HG02943 (cell line): ENCODE measurements around the gene REEP5.
"Not testable (repeated sequence)": the region's sequence is repeated elsewhere in the genome, so short reads cannot be mapped to it uniquely, and the experiment has no call there.

Source experiments
- ATAC-seq: cut with Tn5 transposase; IDR thresholded peaks from one replicate; pipeline ENCODE4 v1.9.1; 2021; ENCODE audit warnings: mild to moderate bottlenecking, low read depth, moderate library complexity; ENCODE audit not compliant: unreplicated experiment

REEP5 gene

DNA sequence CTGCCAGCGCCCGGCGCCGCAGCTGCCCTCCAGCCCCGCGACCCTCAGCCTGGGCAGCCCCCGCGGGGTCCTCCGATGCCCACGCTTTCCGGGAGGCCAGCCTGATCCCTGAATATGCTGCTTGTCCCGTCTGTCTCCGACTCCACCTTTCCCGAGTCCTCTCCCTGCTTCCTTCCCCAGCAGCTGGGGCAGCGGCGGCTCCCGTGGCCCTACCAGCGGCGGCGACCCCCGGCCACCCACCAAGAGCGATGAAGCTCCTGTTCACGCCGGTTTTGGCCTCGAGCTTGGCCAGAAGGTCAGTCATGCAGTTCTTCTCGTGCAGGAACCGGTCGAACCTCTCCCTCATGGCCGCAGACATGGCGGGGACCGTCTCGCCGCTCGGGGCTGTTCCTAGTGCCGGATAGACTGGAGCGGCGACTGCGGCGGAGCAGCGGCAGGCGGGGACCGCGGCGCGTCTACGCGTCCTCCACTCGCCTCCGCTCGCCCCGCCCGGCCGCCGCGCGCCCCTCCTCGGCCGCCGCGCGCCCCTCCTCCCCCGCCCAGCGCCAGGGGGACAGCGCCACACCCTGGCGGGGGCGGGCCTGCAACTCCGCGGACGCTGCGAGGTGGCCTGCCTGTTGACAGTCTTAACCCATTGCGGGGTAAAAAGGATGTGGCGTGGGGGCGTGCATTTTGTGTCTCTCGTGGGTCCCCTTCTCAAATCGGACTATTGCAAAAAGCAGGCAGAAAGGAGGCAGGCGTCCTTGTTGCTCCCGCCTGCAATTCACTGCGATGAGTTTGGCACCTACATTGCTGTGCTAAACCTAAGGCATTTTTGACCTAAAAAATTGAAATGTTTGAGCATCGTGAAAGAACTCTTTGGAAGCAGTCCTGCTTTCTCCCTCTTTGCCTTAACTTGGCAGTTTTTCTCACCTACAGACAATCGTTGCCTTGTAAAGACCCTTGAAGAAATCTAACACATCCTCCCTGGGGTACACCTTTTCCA is at the start of gene REEP5:
Gene REEP5, minus strand, starts transcription at position 395 of the 985 bp plus-strand sequence. Its CDS starts 37 bp downstream, at position 358.
- ATAC-seq: peak; percentile 53

DNA sequence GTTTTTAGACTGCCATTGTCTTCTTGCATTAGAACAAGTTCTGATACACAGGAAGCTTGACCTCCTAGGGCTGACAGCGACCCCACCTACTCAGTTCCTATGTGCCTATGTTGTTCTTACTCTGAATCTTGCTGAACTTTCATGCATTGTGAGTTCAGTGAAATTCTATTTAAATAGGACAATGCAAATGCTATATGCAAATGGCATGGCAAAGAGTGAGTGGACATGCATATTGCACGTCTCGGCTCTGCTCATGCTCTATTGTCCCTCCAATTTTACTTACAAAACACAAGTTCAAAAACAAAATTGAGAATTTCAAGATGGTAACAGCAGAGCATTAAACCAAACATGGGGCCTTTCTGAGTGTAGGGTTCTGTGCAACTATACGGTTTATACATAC is 49.2 kb upstream of the REEP5 start:
- no peak for ATAC-seq

DNA sequence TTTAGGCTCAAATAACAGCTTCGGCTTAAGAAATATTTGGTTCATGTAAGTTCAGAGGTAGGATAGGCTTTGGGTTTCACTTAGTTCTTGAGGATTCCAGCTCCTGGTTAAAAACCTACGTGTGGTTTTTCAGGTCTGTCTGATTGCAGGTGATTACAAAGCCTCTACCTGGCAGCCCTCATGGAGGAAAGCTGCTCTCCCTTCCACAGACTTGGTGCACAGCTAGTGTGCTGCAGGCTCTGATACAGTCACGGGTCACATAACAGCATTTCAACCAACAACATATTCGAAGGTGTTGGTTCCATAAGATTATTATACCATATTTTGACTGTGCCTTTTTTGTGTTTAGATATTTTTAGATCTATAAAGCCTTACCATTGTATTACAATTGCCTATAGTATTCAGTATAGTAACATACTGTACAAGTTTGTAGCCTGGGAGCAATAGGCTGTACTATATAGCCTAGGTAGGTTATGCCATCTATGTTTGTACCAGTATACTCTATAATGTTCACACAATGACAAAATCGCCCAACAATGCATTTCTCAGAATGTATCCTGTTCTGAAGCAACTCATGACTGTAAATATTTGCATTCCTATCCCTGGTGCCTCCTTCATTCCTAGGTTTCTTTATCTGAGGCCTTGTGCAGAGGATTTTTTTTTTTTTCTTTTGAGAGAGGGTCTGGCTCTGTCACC is 46.5 kb upstream of the REEP5 start:
- ATAC-seq: no peak

DNA sequence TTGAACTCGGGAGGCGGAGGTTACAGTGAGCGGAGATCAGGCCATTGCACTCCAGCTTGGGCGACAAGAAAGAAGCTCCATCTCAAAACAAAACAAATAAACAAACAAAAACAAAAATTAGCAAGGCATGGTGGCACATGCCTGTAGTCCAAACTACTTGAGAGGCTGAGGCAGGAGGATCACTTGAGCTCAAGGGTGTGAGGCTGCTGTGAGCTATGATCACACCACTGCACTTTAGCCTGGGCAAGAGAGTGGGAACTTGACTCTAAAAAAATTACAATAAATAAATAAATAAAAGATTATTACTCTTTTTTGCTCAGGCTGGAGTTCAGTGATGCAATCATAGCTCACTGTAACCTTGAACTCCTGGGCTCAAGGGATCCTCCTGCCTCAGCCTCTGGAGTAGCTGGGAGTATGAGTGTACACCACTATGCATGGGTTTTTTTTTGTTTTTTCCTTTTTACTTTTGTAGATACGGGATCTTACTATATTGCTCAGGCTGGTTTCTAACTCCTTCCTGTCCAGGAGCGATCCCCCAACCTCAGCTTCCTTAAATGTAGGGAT is 45.6 kb upstream of the REEP5 start:
- ATAC-seq: no peak

DNA sequence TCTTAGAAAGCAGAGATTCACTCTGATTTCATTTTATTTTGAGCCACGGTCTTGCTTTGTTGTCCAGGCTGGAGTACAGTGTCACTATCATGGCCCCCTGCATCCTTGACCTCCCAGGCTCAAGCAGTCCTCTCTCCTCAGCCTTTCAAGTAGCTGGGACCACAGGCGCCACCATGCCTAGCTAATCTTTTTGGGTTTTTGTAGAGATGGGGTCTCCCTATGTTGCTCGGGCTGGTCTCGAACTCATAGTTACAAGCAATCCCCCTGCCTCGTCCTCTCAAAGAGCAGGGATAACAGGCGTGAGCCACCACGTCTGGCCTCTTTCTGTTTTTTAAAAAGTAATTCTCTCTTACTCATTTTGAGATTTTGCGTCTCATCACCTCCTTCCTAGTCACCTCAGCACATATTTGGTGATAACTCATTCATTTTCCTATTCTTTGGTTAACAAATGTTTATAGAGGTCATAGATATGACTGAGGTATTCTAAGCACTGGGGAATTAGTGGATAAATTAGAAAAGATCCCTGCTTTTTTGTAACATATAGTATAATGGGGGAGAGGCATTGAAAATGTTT is 43.8 kb upstream of the REEP5 start:
- no peak for ATAC-seq

DNA sequence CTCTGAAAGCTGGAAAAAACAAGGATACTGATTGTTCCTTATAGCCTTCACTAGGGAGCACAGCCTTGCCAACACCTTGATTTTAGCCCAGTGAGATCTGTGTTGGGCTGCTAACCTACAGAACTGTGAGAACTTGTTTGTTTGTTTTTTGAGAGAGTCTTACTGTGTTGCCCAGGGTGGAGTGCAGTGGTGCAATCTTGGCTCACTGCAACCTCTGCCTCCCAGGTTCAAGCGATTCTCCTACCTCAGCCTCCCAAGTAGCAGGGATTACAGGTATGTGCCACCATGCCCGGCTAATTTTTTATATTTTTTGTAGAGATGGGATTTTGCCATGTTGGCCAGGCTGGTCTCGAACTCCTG is 41.3 kb upstream of the REEP5 start:
- not testable (repeated sequence) for ATAC-seq

DNA sequence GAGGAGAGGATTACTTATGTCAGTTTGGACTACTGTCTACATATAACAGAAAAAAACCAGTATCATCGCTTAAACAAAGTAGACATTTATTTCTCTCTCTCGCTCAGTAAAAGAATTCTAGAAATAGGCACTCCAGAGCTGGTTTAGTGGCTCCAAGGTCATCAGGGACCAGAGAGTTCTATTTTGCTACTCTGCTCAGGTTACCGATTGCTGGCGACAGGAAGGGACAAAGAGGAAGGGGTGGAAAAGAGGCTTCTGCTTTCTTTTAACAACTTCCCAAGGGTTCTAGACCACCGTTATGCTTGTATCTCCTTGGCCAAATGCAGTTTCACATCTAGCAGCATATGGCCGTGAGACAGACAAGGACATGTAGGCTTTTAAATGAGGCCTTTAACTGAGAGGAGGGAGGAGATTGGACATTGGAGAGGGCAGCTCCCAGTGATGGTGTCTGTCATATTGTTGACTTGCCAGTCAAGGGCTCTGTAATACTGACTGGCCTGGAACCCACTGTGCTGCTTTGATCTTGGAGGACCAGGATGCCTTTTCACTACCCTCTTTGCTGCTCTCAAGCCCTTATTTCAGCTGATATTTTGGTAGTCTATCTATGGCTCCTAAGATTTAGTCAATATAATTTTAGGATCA is 39.0 kb upstream of the REEP5 start:
- ATAC-seq: no peak

DNA sequence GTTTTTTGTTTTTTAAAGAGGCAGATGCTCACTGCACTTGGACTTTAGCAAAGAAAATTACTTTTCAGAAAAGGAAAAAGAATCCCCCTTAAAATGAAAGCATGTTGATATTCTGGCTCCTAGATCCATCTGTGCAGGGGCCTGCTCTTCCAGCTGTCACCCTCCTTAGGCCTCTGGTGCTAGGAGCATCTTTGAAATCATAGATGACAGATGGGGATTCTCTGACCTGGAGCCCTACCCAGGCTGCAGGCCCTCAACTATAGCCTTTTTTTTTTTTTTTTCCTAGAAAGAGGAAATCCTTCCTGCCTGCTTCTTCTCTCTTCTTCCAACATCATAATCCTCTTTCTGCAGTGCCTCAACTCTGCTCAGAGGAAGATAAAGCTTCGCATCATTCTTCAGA is 38.3 kb upstream of the REEP5 start:
- ATAC-seq: no peak

DNA sequence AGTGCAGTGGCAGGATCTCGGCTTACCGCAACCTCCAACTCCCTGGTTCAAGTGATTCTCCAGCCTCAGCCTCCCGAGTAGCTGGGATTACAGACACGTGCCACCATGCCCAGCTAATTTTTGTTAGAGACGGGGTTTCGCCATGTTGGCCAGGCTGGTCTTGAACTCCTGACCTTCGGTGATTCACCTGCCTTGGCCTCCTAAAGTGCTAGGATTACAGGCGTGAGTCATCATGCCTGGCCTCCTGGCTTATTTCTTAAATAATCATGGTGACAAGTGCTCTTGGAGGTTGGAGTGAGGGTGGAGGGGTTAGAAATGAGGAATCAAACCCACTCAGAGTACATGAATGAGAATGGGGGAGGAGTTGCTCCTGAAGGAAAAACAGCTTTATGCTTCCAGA is 37.8 kb upstream of the REEP5 start:
- ATAC-seq: not testable (repeated sequence)

DNA sequence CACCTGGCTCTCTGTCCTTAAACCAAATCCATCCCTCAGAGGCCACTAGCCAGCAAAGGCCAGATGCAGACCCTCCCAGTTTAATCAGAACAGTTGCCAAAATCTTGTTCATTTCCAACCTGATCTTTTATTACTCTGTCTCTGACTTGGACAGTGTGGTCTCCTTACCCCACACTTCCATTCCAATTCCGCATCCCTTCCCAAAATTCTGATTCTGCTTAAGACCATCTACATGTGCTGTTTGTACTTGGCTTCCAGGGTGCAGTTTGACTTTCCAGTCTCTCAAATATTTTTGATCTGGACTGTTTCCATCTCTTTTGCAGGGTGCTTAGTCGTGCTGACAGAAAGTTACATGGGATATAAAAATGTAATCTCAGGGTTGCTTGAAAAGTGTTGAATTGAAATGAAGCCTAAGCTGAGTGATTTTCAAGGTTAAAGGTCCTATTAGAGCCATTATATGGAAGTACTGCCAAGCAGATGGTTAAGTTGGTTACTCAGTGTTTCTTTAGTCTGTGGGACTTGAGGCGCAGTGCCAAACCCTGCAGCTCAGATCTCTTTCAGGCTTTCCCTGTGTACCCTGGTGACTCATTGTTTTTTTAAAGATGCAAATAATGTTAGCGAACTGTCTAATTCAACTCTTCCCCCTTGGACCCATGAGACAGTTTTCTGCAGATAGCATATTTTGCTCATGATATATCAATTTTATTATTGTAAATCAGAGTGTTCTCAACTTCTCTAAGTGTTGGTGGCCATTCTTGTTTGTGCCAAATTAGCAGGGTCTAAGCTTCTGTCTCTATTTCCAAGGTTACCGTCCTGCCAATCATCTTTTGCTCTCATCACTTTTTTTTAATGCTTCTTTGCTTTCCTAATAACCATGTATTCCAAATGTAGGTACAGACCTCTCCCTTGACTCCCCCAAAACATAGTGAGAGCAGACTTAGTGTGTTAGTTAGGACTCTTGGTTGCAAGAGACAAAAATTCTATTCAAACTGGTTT is 36.4 kb upstream of the REEP5 start:
- ATAC-seq: peak; percentile 82

DNA sequence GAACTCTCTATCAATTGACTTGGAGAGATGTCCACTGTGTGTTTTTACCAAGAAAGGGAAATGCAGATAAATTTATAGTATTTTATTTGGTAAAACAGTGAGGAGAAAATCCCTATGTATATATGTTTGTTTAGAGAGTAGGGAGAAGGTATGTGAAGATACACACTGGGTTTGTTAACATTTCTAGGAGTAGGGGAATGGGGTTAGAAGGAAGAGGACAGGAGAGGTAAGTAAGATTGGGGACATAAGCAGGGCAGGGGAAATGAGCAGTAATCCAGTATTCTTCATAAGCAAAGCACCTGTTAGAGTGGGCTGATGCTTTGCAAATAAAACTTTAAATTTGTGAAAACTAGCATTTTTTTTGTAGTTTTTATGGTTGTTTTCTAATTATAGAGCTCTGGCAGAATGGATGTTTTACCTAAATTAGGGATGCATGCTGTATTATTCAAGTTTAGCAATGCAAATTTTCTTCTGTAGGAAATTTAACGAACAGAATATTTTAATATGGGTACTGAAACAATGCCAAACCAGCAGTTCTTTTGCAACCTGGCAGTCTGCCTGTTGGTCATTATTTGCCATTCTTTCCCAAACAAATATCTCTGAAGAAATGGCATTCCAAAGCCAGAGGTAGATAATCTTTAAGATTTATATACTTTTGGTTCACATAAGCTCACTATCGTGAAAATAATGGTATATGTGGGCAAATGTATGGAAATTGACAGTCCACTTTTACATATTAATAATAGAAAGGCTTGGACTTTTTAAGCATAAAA is 35.2 kb upstream of the REEP5 start:
- ATAC-seq: no peak

DNA sequence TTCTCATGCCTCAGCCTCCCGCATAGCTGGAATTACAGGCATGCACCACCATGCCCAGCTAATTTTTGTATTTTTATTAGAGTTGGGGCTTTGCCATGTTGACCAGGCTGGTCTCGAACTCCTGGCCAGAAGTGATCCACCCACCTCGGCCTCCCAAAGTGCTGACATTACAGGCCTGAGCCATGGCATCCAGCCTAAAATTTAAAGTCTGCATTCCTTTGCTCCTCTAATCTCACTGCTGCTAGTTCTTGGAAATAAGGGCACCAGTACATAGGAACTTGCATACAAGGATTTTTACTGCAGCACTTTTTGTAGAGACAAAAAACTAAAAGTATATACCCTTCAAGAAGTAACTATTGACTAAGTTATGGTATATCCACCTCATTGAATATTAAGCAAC is 34.6 kb upstream of the REEP5 start:
- no peak for ATAC-seq

DNA sequence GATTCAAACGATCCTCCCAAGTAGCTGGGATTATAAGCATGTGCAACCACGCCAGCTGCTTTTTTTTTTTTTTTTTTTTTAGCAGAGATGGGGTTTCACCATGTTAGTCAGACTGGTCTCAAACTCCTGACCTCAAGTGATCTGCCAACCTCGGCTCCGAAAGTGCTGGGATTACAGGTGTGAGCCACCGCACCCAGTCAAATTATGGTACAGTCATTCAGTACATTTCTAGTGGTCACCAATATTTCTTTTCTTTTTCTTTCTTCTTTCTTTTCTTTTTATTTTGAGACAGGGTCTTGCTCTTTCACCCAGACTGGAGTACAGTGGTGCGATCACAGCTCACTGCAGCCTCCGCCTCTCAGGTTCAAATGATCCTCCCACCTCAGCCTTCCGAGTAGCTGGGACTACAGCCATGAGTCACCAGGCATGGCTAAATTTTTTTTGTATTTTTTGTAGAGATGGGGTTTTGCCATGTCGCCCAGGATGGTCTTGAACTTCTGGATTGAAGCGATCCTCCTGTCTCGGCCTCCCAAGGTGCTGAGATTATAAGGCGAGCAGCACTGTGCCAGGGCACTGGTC is 29.2 kb upstream of the REEP5 start:
- ATAC-seq: no peak

DNA sequence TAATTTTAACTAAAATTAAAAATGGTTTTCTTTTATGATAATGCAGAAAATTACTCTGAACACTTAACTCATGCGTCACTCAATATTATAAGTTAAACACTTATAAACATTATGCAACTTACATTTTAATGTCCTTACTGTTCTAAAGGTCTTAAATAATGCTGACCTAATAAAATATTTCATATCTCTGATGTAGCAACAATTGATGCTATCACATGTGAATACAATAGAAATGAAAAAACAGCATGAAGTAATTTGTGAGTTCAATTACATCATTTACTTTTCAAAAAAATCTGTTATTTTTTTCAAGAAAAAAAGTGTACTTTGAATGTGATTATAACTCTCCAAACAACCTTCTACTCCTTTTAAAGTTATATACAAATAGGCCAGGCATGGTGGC is 26.4 kb upstream of the REEP5 start:
- no peak for ATAC-seq

DNA sequence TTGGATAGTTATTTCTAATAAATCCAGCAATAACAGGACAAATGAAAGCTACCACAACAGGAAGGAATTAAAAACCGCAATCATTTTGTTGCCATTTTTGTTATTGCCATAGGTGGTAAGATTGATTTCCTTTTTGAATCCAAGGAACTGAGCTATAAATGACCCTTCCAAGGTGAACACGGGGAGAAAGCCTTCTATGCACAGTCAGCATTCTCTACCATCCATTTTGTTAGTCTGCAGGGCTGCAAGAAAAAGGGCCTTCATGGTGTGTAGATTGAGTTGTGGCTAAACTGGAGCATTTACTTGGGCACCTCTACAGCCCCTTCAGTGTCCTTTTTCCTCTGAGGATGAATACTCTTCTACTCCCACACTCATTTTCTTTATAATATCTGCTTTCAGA is 18.6 kb upstream of the REEP5 start:
- no peak for ATAC-seq

DNA sequence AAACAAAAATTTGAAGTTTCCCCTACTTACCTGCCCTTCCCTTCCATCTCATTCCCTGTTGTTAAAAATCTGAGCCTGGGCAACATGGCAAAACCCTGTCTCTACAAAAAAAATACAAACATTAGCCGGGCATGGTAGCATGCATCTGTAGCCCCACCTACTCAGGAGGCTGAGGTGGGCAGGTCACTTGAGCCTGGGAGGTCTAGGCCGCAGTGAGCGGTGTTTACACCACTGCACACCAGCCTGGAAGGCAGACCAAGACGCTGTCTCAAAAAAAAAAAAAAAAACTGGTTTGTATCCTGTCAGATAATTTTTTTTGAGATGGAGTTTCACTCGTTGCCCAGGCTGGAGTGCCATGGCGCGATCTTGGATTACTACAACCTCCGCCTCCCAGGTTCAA is 16.3 kb upstream of the REEP5 start:
- no peak for ATAC-seq

DNA sequence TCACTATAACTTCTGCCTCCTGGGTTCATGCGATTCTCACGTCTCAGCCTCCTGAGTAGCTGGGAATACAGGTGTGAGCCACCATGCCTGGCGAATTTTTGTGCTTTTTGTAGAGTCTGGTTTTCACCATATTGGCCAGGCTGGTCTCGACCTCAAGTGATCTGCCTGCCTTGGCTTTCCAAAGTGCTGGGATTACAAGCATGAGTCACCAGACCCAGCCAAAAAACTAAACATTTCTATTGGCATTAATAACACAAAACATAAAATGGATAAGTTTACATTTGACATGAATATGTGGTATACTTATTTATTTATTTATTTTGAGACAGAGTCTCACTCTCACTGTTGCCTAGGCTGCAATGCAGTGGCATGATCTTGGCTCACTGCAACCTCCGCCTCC is 13.6 kb upstream of the REEP5 start:
- no peak for ATAC-seq

DNA sequence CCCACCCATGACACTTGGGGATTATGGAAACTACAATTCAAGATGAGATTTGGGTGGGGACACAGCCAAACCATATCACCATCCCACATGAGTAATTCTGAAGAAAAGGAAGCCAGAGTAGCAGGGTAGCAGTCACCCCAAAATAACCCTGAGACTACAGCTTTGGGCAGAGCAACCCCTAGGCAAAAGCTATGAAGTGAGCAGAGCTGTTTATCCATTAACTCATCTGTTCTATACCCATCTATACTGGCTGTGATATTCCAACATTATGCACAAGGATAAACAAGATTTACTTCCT is 12.3 kb upstream of the REEP5 start:
- no peak for ATAC-seq
